ENCODE results near the gene IGSF21.

The IGSF21 gene

DNA sequence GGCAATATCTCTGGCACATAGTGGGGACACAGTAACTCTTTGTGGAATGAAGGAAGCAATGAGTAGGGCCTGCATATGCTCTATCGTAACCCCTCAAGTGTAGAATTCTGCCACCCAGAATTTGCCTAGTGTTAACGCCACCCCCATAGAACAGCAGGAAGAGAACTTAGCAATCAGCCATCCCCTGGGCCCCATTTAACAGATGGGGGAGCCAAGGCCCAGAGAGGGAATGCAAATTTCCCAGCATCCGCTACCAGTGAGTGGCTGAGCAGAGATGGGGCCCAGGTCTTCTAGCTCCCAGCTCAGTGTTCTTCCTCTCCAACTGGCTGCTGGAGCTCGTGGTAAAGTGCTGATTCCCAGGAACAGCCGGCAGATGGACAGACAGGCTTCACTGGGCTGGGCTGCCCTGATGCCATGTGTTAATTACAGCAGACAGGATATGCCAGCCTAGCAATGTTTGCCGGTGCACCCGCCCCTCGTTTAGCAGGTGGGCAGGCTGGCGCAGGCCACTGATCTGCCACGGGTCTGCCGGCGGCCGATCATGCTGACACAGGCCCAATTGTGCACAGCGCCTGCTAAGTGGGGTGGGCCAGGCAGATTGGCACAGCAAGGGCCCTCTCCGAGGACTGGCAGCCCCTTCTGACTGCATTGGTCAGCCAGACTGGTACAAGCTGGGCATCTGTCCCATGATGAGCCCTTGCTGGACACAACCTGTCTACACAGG, 171.9 kb downstream of the IGSF21 start:
- no peak for DNase-seq

- no peak for DNase-seq
Measured at GRCh38 chr1:18280956-18281355, 173.4 kb downstream of the IGSF21 start.

DNA sequence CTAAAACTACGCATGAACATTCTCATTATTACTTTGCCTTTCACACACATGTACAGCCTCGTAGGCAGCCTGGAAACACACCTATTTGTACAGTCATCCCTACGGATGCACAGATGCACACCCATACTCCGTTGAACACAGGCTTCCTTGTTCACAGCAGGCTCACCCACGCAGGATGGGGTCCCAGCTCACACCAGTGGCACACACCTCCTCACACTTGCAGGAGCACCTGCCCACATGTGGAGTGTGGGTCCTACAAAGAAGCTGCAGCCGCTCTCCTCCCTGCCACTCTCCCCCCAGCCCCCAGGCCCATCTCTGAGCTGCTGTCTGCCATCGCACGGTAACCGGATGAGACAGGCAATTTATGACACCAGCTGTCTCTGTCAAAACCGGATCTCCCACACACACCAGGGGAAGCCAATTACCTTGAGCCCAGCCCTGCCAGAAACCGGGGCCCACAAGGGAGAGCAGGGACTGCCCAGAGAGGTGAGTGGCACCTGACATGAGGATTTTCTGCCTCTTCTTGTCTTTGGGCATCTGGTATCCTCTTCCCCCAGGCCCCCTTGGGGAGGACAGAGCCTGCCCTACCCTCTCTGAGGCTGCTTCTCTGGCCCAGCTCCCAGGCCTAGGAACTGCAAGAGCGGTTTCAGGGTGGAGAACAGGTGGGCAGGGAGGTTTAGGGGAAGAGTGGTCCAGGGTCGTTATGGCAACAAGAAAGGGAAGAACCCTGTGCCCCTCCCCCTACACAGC, 175.4 kb downstream of the IGSF21 start:
- no peak for DNase-seq

GRCh38 chr1:18283601-18284385, 176.2 kb downstream of the IGSF21 start:
- no peak for DNase-seq

DNA sequence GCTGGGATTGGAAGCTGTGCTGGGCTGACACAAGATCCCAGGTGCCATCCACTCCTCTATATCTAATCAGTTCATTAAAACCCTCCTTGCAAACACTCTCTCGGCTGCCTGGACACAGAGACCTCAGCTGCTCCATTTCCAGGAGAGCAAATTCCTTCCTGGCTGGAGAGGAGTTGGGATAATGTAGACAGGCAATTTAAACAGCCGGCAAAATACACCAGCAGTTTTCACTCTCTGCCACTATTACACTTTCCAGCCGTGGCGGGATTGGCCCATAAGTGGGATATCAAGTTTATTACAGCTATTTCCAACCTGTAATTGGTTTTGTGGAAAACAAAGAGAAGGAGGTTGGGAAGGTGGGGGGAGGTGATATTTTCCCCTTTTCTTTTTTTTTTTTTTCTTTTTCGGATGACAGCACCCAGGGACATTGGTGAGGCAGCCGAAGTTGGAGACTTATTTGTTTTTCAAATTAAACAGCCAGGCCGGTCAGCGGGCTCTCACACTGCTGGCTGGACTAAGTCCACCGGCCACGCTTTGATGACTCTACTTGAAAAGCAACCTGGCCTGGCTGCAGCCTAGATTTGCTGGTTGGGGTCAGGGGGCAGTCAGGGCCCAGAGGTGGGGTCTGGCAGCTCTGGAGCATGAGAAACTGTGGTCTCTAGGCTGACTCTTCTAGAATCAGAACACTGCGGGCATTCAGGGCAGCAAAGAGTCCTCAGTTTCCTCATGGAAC, 177.4 kb downstream of the IGSF21 start:
- no peak for DNase-seq

- no peak for DNase-seq
Measured at GRCh38 chr1:18285538-18285924, 177.9 kb downstream of the IGSF21 start.

GRCh38 chr1:18288722-18289121, 181.1 kb downstream of the IGSF21 start:
- no peak for DNase-seq

- DNase-seq: no peak
Measured at GRCh38 chr1:18289597-18289996, 182.0 kb downstream of the IGSF21 start.

DNA sequence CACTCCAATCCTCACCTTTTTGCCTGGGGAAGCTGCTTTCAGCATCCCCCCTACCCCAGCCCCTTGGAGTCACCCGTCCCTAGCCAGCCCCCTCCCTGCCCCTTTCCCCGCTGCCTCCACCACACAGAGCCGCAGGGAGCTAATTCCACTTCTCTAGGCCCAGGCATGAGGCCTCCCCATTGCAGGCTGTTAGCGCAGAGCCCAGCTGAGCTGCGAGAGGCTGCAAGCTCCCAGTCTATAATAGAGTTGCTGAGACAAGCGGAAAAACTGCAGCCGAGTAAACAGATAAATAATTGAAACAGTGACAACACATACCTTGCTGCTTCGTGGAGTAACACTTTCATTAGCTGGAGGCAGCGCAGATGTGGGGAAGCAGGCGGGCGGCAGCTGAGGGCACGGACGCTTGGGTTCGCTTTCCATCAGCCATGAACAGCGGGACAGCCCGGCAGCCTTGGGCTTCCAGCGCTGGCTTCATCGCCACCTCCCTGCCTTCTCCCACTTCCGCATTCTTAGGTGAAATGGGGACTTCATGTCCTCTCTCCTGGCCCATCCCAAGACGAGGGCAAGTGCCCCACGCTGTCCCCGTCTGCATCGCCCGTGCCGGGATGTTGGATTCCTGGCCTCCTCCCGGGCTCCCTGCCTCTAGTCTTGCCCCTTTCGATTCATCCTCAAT, 183.3 kb downstream of the IGSF21 start:
- DNase-seq: no peak

DNA sequence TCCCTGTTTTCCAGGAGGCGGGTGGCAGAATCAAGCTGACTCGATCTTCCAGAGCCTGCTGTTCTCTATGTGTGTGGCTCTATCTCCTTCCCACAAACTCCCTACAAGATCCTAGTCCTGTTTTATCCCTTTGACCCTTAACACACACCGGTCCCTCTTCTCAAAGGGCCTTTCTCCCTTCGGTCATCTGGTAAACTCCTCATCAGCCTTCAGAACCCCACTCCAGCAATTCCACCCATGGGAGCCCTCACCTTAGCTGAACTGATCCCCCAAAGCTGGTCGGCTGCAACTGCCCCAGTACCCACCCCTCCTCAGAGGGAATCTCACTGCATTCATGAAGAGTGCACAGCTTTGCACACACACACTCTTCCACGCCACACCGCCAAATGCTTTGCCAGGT, 184.9 kb downstream of the IGSF21 start:
- DNase-seq: no peak

DNA sequence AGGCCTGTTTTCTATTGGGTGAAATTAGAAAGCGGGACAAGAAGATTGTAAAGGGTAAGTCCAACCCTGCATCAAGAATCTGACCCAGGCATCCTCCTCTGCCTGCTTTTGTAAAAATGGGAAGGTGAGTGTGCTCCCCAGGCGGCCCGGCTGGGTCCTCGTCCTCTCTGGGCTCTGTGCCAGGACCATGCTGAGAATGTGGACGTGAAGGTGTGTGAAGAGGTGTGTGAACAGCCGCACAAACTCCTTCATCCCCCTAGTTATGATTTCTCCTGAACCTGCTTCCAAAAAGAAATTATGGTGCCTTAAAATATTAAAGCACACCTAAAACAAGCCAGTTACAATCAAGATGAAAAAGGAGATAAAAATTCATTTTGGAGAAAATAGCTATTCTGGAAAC, 185.7 kb downstream of the IGSF21 start:
- no peak for DNase-seq

GRCh38 chr1:18294437-18295176, 187.0 kb downstream of the IGSF21 start:
- DNase-seq: no peak

DNA sequence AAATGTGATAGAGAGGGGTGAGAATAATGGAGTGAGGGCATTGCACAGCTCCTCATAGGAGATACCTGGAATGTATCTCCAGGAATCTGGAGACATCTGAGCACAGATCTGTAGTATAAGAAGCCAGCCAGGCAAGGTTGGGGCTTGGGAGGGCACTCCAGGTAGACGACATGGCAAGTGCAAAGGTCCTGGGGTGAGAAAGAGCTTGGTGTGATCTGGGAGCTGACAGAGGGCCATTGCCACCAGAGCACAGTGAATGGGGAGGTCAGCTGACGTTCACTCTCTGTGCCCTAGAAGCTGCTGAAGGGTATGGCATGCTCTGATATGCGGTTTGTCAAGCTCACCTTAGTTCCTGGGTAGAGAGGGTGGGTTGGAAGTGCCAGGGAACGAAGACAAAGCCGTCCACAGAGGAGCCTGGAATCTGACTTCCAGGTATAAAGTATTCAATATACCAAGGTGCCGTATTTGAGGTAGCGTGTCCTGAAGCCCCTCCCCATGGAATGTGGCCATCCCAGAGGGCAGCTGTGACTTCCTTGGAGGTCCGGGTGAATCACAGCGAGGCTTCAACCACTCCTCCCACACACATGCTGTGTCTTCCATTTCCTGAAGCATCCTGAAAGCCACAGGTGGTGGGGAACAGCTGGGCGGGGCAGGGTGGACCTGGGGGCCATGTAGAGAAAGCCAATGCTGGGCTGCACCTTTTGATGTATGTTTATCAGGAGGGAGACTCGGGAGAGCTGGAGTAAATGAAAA, 190.5 kb downstream of the IGSF21 start:
- no peak for DNase-seq

- no peak for DNase-seq
Measured at GRCh38 chr1:18299441-18300338, 192.1 kb downstream of the IGSF21 start.

- DNase-seq: no peak
Measured at GRCh38 chr1:18300376-18300775, 192.8 kb downstream of the IGSF21 start.

DNA sequence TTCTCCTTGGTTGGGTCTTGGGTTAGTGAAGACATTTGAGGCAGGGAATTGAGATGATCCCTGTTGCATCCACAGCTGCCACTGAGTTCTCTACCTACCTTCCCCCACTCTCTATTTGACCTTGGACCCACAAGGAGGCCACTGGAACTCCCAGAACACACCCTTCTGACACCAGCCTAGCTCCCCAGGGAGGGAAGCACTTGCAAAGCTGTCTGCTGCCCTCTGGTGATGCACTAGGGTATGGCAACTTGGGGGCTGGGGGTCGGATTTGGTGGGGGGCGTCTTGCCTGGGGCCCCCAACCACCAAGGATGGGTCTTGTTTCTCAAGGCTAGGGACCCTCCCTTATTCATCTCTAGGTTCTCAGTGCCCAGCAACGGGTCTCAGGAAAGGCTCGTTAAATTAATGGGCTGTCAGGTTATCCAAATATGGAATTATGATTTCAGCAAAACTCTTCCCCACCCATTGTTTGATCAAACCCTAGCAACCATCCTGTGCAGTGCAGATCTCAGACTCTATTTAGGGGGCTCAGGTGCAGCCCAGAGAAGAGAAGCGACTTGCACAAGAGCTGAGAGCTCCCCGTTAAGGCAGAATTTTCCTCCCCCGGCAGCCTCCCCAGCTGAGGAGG, 195.3 kb downstream of the IGSF21 start:
- DNase-seq: no peak

- no peak for DNase-seq
Measured at GRCh38 chr1:18304151-18304869, 196.7 kb downstream of the IGSF21 start.

- no peak for DNase-seq
Measured at GRCh38 chr1:18305182-18305795, 197.7 kb downstream of the IGSF21 start.

Measured in SIG-M5 (cell line).